DND-41 (cell line): ENCODE data around the gene C19orf47.

Source experiments
- ATAC-seq: fragments of 200-7000 bp; cut with Tn5 transposase; 3 replicates; pipeline ENCODE4 v1.9.1; 2021; ENCODE audit warnings: low read depth; ENCODE audit not compliant: insufficient read depth
- DNase-seq: peaks from one replicate; pipeline ENCODE4 v3.0.0-alpha.2; 2020
- H2AFZ ChIP-seq: 2 replicates; pipeline ENCODE4 v1.6.0; 2012; ENCODE audit warnings: low read depth, low read length
- H3K27ac ChIP-seq: 2 replicates; pipeline ENCODE4 v1.5.1; 2012; ENCODE audit warnings: low read length, inconsistent platforms
- H3K27me3 ChIP-seq: fragments of 200-600 bp; sonication (generic); 2 replicates; pipeline ENCODE4 v1.6.0; 2012; ENCODE audit warnings: low read length, mild to moderate bottlenecking, inconsistent platforms; ENCODE audit not compliant: insufficient read depth, poor library complexity
- H3K36me3 ChIP-seq: 2 replicates; pipeline ENCODE4 v1.5.1; 2012; ENCODE audit warnings: low read length, inconsistent platforms; ENCODE audit not compliant: insufficient read depth
- H3K4me1 ChIP-seq: 2 replicates; pipeline ENCODE4 v1.5.1; 2012; ENCODE audit warnings: mild to moderate bottlenecking, low read length; ENCODE audit not compliant: insufficient read depth
- H3K4me2 ChIP-seq: 2 replicates; pipeline ENCODE4 v1.6.0; 2012; ENCODE audit warnings: mild to moderate bottlenecking, moderate library complexity, low read length, inconsistent platforms; ENCODE audit not compliant: insufficient read depth
- H3K4me3 ChIP-seq, 2 experiments: fragments of 200-600 bp in 1 of 2; shearing (Covaris generic) in 1 of 2; 2 replicates each; pipeline ENCODE4 v1.5.1; 2012 to 2016; ENCODE audit warnings: inconsistent platforms in 2 of 2, low read length in 2 of 2, mild to moderate bottlenecking in 2 of 2, low read depth in 1 of 2, moderate library complexity in 1 of 2
- H3K79me2 ChIP-seq: 2 replicates; pipeline ENCODE4 v1.6.0; 2012; ENCODE audit warnings: low read length, inconsistent platforms; ENCODE audit not compliant: insufficient read depth
- H3K9ac ChIP-seq: 2 replicates; pipeline ENCODE4 v1.6.0; 2012; ENCODE audit warnings: low read depth, mild to moderate bottlenecking, inconsistent platforms, low read length, moderate library complexity
- H3K9me3 ChIP-seq: 2 replicates; pipeline ENCODE4 v1.5.1; 2012; ENCODE audit warnings: low read length, moderate library complexity, mild to moderate bottlenecking, inconsistent platforms; ENCODE audit not compliant: insufficient read depth, severe bottlenecking
- H4K20me1 ChIP-seq: 2 replicates; pipeline ENCODE4 v1.6.0; 2012; ENCODE audit warnings: low read length; ENCODE audit not compliant: insufficient read depth
- CTCF ChIP-seq: IDR thresholded peaks from 2 replicates; pipeline ENCODE4 v1.5.1; 2012; ENCODE audit warnings: borderline replicate concordance, low read length, moderate library complexity, mild to moderate bottlenecking; ENCODE audit not compliant: poor library complexity, severe bottlenecking; ENCODE audit errors: extremely low read depth
- EZH2 ChIP-seq: IDR thresholded peaks from 3 replicates; pipeline ENCODE4 v1.6.1; 2012; ENCODE audit warnings: borderline replicate concordance, low read depth, mild to moderate bottlenecking, moderate library complexity, low read length, inconsistent platforms; ENCODE audit not compliant: severe bottlenecking

C19orf47 gene

GRCh38 chr19:40389404-40390083, 41.3 kb upstream of the C19orf47 start:
- no peak overlapping the region for H3K9ac ChIP-seq
- H3K27ac ChIP-seq: no peak overlapping the region
- no peak overlapping the region for H2AFZ ChIP-seq
- no peak overlapping the region for H3K4me2 ChIP-seq
- no peak for DNase-seq
- H3K27me3 ChIP-seq: no peaks in the 10 kb centered on the region
- no peaks in the 10 kb centered on the region for H3K9me3 ChIP-seq
- no peaks in the 10 kb centered on the region for H3K4me1 ChIP-seq
- H4K20me1 ChIP-seq: no peaks in the 10 kb centered on the region
- TF ChIP-seq CTCF: no peak
- no peak for TF ChIP-seq EZH2
- H3K79me2 ChIP-seq: no peaks in the 10 kb centered on the region
- ATAC-seq: no peak
- H3K4me3 ChIP-seq: no peak overlapping the region
- H3K36me3 ChIP-seq: no peaks in the 10 kb centered on the region

- Histone ChIP-seq H3K79me2 (no peaks in the 10 kb centered on the region), H3K36me3 (no peaks in the 10 kb centered on the region), H2AFZ (no peak overlapping the region), H3K9ac (no peak overlapping the region), H4K20me1 (no peaks in the 10 kb centered on the region), H3K27me3 (no peaks in the 10 kb centered on the region), H3K4me1 (no peaks in the 10 kb centered on the region), H3K4me2 (no peak overlapping the region), H3K9me3 (no peaks in the 10 kb centered on the region), H3K27ac (no peak overlapping the region), H3K4me3 (no peak overlapping the region)
- ATAC-seq (no peak), DNase-seq (no peak)
- TF ChIP-seq EZH2: no peak
- TF ChIP-seq CTCF: no peak
Observed at GRCh38 chr19:40388481-40388880, 40.3 kb upstream of the C19orf47 start.

GRCh38 chr19:40387155-40387554, 39.0 kb upstream of the C19orf47 start:
- ATAC-seq (no peak), DNase-seq (no peak)
- no peak overlapping the region for H3K9ac ChIP-seq
- no peak for TF ChIP-seq EZH2
- no peak for TF ChIP-seq CTCF
- H2AFZ ChIP-seq: no peak overlapping the region
- no peaks in the 10 kb centered on the region for H3K79me2 ChIP-seq
- H3K4me2 ChIP-seq: no peak overlapping the region
- no peaks in the 10 kb centered on the region for H3K27me3 ChIP-seq
- H3K4me1 ChIP-seq: no peaks in the 10 kb centered on the region
- no peaks in the 10 kb centered on the region for H3K36me3 ChIP-seq
- H3K4me3 ChIP-seq: no peak overlapping the region
- no peaks in the 10 kb centered on the region for H3K9me3 ChIP-seq
- H3K27ac ChIP-seq: no peak overlapping the region
- H4K20me1 ChIP-seq: no peaks in the 10 kb centered on the region
